Keratinocyte (primary cell): ENCODE measurements around the gene CELF5. TPM values are rescaled to one million over a fixed set of nuclear protein-coding genes. Genes with fewer than 3 reads are reported as not detected.

Source experiments
- DNase-seq: peaks from one replicate; pipeline ENCODE4 v3.0.0-alpha.2; 2011; ENCODE audit warnings: low read depth, missing footprints, low spot score
- FAIRE-seq: peaks from 2 replicates; lab custom pipeline; 2011; peaks lifted over from hg19 to GRCh38; lab: Jason Lieb, UNC
- H2AFZ ChIP-seq: 2 replicates; pipeline ENCODE4 v1.6.0; 2012; ENCODE audit warnings: low read length, control low read depth, inconsistent platforms; ENCODE audit not compliant: control insufficient read depth
- H3K27ac ChIP-seq: 2 replicates; pipeline ENCODE4 v1.5.1; 2011; ENCODE audit warnings: low read length; ENCODE audit not compliant: control insufficient read depth, insufficient read depth
- H3K27me3 ChIP-seq: 3 replicates; pipeline ENCODE4 v1.6.0; 2011; ENCODE audit warnings: low read length; ENCODE audit not compliant: control insufficient read depth, insufficient read depth; ENCODE audit errors: extremely low read depth
- H3K36me3 ChIP-seq, 2 experiments: 2 replicates in 1 of 2; 3 replicates in 1 of 2; pipeline ENCODE4 v1.5.1; 2011; ENCODE audit warnings: low read length in 2 of 2, mild to moderate bottlenecking in 1 of 2; ENCODE audit not compliant: control insufficient read depth in 2 of 2, insufficient read depth in 2 of 2; ENCODE audit errors: extremely low read depth in 1 of 2
- H3K4me1 ChIP-seq: 3 replicates; pipeline ENCODE4 v1.5.1; 2011; ENCODE audit warnings: low read length; ENCODE audit not compliant: control insufficient read depth, insufficient read depth; ENCODE audit errors: extremely low read depth
- H3K4me2 ChIP-seq: 3 replicates; pipeline ENCODE4 v1.6.0; 2011; ENCODE audit warnings: low read depth, low read length; ENCODE audit not compliant: control insufficient read depth, insufficient read depth; ENCODE audit errors: extremely low read depth
- H3K4me3 ChIP-seq, 3 experiments: fragments of 200-600 bp in 1 of 3; sonication (generic) in 1 of 3; 2 replicates in 2 of 3; 3 replicates in 1 of 3; pipeline ENCODE4 v1.5.1; 2011 to 2016; ENCODE audit warnings: low read length in 3 of 3, mild to moderate bottlenecking in 3 of 3, control low read depth in 2 of 3, inconsistent platforms in 1 of 3, low read depth in 1 of 3, mixed read lengths in 1 of 3, mixed run types in 1 of 3, moderate library complexity in 1 of 3; ENCODE audit not compliant: control insufficient read depth in 2 of 3, insufficient read depth in 2 of 3; ENCODE audit errors: extremely low read depth in 1 of 3
- H3K79me2 ChIP-seq: 2 replicates; pipeline ENCODE4 v1.6.0; 2012; ENCODE audit warnings: low read length; ENCODE audit not compliant: control insufficient read depth, insufficient read depth
- H3K9ac ChIP-seq: 3 replicates; pipeline ENCODE4 v1.6.0; 2011; ENCODE audit warnings: low read length; ENCODE audit not compliant: control insufficient read depth, insufficient read depth; ENCODE audit errors: extremely low read depth
- H3K9me1 ChIP-seq: 3 replicates; pipeline ENCODE4 v1.6.0; 2011; ENCODE audit warnings: low read length; ENCODE audit not compliant: control insufficient read depth, insufficient read depth; ENCODE audit errors: extremely low read depth
- H3K9me3 ChIP-seq: 2 replicates; pipeline ENCODE4 v1.5.1; 2012; ENCODE audit warnings: low read depth, low read length; ENCODE audit not compliant: control insufficient read depth
- H4K20me1 ChIP-seq: 3 replicates; pipeline ENCODE4 v1.6.0; 2011; ENCODE audit warnings: low read length; ENCODE audit not compliant: control insufficient read depth, insufficient read depth; ENCODE audit errors: extremely low read depth
- EZH2 ChIP-seq: IDR thresholded peaks from one replicate; pipeline ENCODE4 v1.6.1; 2012; ENCODE audit warnings: inconsistent platforms, mild to moderate bottlenecking, low read length, moderate library complexity
- dilution Hi-C: fragments of 300-500 bp; cut with MboI; formaldehyde crosslinking; loops from one replicate; pipeline ENCODE4 v1.7.0; 2020; ENCODE audit warnings: low sequenced_read_pairs; ENCODE audit not compliant: extremely low pct_ligation_motif_present
- polyA plus RNA-seq, 5 experiments: library from polyadenylated mRNA; depleted of rRNA in 3 of 5; stranded (reverse) in 3 of 5; stranded (forward) in 1 of 5; unstranded in 1 of 5; fragments of >200 nt; gene quantifications; 1 replicate in 1 of 5; 2 replicates in 3 of 5; 3 replicates in 1 of 5; pipeline versions ENCODE4 v1.2.1 to v1.2.3, GENCODE V29; 2011 to 2012; ENCODE audit warnings: missing spikeins in 2 of 5, low read depth in 1 of 5, low replicate concordance in 1 of 5
- TF ChIP-seq, protein P1 (sequence below), 3 experiments: IDR thresholded peaks in 1 of 3; conservative IDR thresholded peaks in 1 of 3; optimal IDR thresholded peaks in 1 of 3; 2 replicates in 2 of 3; 3 replicates in 1 of 3; pipeline versions ENCODE3 to v1.5.1; 2011; ENCODE audit warnings: low read length in 3 of 3, mild to moderate bottlenecking in 3 of 3, moderate library complexity in 2 of 3, control low read depth in 1 of 3, inconsistent platforms in 1 of 3; ENCODE audit not compliant: insufficient read depth in 2 of 3; ENCODE audit errors: extremely low read depth in 1 of 3

Gene CELF5
- polyA plus RNA-seq, 1 donor (not counting 4 experiments of a cell fraction or from before 2014, with no cell fraction given) = 0.04 TPM

DNA sequence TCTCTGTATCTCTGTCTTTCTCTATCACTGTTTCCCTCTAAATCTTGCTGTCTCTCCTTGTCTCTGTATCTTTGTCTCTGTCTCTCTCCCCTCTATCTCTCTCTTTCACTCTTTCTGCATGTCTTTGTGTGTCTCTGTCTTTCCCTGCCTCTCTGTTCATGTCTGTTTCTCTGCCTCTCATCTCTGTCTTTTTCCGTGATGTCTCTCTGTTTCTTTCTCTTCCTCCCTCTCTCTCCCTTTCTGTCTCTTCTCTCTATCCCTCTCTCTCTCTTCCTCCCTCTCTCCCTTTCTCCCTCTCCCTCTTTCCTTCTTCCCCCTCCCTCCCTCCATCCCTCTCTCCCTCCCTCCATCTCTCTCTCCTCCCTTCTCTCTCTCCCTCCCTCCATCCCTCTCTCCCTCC is 85.3 kb downstream of the CELF5 start:
- dilution Hi-C loops = no loop called here
- Histone ChIP-seq H3K36me3 (no peaks in the 10 kb centered on the region), H3K27ac (no peak overlapping the region), H3K4me3 (no peak overlapping the region), H3K9me1 (no peaks in the 10 kb centered on the region), H2AFZ (no peak overlapping the region), H3K9me3 (no peaks in the 10 kb centered on the region), H3K9ac (no peak overlapping the region), H4K20me1 (no peaks in the 10 kb centered on the region), H3K4me2 (no peak overlapping the region), H3K27me3 (peaks cover 12% of the 10 kb centered on the region), H3K79me2 (no peaks in the 10 kb centered on the region), H3K4me1 (no peaks in the 10 kb centered on the region)
- FAIRE-seq = no peak
- no peak for DNase-seq
- TF ChIP-seq, protein P1, sequence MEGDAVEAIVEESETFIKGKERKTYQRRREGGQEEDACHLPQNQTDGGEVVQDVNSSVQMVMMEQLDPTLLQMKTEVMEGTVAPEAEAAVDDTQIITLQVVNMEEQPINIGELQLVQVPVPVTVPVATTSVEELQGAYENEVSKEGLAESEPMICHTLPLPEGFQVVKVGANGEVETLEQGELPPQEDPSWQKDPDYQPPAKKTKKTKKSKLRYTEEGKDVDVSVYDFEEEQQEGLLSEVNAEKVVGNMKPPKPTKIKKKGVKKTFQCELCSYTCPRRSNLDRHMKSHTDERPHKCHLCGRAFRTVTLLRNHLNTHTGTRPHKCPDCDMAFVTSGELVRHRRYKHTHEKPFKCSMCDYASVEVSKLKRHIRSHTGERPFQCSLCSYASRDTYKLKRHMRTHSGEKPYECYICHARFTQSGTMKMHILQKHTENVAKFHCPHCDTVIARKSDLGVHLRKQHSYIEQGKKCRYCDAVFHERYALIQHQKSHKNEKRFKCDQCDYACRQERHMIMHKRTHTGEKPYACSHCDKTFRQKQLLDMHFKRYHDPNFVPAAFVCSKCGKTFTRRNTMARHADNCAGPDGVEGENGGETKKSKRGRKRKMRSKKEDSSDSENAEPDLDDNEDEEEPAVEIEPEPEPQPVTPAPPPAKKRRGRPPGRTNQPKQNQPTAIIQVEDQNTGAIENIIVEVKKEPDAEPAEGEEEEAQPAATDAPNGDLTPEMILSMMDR (optimal IDR thresholded peaks at IDR 0.05 in 1 of 3, IDR thresholded peaks at IDR 0.05 in 1 of 3, conservative IDR thresholded peaks at IDR 0.05 in 1 of 3; ENCODE audit: extremely low read depth in 1 of 3, insufficient read depth in 2 of 3, low read length in 3 of 3) = no peak
- no peak for TF ChIP-seq EZH2

DNA sequence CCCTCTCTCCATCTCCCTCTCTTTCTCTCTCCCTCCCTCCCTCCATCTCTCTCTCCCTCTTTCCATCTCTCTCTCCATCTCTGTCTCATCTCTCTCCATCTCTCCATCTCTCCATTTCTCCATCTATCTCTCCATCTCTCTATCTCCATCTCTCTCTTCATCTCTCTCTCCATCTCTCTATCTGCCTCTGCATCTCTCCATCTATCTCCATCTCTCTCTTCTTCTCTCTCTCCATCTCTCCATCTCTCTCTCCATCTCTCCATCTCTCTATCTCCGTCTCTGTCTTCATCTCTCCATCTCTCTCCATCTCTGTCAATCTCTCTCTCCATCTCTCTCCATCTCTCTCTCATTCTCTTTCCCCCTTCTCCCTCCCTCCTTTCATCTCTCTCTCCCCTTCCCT is 85.8 kb downstream of the CELF5 start:
- Histone ChIP-seq H4K20me1 (no peaks in the 10 kb centered on the region), H3K9ac (no peak overlapping the region), H3K9me1 (no peaks in the 10 kb centered on the region), H3K9me3 (no peaks in the 10 kb centered on the region), H3K4me2 (no peak overlapping the region), H3K27ac (no peak overlapping the region), H2AFZ (no peak overlapping the region), H3K79me2 (no peaks in the 10 kb centered on the region), H3K36me3 (no peaks in the 10 kb centered on the region), H3K4me1 (no peaks in the 10 kb centered on the region), H3K4me3 (no peak overlapping the region), H3K27me3 (peaks cover 16% of the 10 kb centered on the region)
- dilution Hi-C loops = no loop called here
- TF ChIP-seq EZH2 = no peak
- TF ChIP-seq, protein P1 (optimal IDR thresholded peaks at IDR 0.05 in 1 of 3, IDR thresholded peaks at IDR 0.05 in 1 of 3, conservative IDR thresholded peaks at IDR 0.05 in 1 of 3; ENCODE audit: extremely low read depth in 1 of 3, insufficient read depth in 2 of 3, low read length in 3 of 3) = no peak
- no peak for FAIRE-seq
- DNase-seq = no peak
